DMS153 treated with DMSO at 0.1 percent for 48 hours (cell line): ENCODE measurements around the gene PGLYRP4.
"Not testable (repeated sequence)": the region's sequence is repeated elsewhere in the genome, so short reads cannot be mapped to it uniquely, and the experiment has no call there.

Experiments used
- DNase-seq: peaks from one replicate; lab custom pipeline; 2025; ENCODE audit not compliant: unreplicated experiment; lab: John Stamatoyannopoulos, UW

The PGLYRP4 gene

GRCh38 chr1:153357076-153357852 is 8.6 kb upstream of the PGLYRP4 start:
- DNase-seq = no peak

- DNase-seq = no peak
Observed at GRCh38 chr1:153356392-153357075, 7.9 kb upstream of the PGLYRP4 start.

DNA sequence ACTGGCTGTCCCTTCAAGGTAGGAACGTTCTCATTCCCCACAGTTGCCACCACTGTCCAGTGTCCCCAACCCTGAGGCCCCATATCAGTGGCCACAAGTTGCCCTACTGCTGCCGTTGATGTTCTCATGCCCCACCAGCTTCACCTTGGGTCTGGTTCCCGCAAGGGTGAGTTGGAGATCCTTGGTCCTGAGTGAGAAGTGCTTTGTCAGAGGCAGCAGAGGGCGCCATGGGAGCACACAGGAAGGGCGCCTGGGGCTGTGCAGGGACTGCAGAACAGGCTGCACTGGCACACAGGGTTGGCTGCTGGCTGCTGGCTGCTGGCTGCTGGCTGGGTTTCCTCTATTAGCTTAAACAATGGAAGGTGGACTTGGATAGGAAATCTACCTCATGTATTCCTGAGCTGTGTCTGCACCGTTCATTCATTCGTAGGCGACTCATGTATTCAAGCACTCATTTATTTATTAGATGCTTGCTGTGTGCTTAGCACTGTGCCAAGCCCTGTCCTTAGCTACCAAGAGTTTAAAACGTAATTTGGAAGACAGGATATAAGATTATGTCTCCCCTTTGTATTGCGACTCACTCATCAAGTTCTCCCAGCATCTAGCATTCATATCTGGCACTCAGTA is 6.9 kb upstream of the PGLYRP4 start:
- peak; percentile 14 for DNase-seq

DNA sequence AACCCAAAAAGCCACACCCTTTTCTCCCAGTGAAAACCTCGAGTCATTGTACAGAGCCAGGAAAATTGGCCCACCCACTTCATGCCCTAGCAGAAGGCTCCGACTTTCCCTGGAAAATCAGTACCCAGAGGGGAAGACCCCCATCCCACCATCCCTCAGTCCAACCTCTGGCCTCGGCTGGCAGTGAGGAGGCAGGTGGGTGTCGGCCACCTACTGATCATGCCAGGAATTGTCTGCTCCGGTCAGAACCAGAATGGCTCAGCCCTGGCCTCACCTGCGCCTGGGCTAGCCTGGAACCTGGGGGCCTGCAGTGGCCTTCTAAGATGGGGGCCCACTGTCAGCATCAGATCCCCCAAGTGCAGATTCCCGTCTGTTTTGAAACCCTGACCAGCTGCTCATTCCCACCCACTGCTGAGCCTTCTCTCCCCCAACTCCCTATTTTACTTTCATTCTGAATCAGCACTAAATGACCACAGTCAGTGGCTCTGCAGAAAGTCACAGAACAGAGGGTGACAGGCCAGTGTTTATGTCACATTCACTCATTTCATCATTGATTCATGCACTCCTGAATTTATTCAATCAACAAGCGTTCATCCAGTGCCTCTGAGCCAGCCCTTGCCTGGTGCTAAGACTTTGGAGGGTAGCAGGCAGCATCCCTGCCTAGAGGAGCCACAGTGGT is 6.0 kb upstream of the PGLYRP4 start:
- no peak for DNase-seq

GRCh38 chr1:153353226-153353947 is 4.7 kb upstream of the PGLYRP4 start:
- no peak for DNase-seq

- peak; percentile 83 for DNase-seq
Observed at GRCh38 chr1:153352523-153352922, 3.9 kb upstream of the PGLYRP4 start.

DNA sequence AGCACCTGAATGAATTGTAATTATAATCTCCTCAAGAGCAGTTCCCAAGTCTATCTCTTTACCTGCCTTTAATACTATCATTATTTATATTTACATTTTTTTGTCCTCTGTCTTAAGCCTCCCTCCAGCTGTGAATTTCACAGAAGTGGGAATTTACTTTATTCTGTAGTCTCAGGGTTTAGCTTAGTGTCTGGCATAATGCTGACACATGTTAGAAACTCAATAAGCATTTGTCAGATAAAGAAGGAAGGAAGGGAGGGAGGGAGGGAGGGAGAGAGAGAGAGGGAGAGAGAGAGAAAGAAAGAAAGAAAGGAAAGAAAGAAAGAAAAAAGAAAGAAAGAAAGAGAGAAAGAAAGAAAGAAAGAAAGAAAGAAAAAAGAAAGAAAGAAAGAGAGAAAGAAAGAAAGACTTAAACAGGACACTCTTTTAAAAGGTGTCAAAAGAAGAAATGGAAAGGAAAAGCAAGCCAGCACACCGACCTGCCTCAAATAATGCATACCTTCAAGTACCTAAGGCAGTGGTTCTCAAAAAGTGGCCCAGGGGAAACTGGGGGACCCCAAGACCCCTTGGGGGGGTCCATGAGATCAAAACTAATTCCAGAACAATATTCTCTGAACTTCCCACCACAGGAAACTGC is 1.8 kb upstream of the PGLYRP4 start:
- no peak for DNase-seq

GRCh38 chr1:153349363-153350320 is 1.0 kb upstream of the PGLYRP4 start:
- DNase-seq = no peak

DNA sequence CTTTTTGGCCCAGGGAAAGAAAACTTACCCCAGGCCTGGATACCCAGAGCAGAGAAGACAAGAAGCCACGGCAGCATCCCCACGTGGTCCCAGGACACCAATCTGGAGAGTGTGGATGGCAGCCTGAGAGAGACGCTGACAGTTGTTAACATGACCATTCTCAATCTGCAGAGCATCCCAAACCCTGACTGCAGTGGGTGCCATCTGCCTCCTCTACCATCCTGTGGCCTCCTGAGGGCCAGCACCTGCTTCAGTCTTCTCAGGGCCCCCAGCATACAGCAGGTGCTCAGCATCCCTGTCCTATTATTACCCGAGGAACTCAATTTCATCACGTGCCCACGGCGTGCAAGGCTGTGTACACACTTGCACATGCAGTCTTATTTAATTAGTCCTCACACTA is 785 bp downstream of the PGLYRP4 start:
- DNase-seq = no peak

DNA sequence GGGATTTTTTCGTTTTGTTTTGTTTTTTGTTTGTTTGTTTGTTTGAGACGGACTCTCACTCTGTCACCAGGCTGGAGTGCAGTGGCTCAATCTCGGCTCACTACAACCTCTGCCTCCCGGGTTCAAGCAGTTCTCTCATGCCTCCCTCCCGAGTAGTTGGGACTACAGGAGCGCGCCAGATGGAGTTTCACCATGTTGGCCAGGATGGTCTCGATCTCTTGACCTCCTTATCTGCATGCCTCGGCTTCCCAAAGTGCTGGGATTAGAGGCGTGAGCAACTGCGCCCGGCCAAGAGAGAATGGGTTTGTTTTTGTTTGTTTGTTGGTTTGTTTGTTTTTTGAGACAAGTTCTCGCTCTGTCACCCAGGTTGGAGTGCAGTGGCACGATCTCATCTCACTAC is 1.6 kb downstream of the PGLYRP4 start:
- not testable (repeated sequence) for DNase-seq

DNA sequence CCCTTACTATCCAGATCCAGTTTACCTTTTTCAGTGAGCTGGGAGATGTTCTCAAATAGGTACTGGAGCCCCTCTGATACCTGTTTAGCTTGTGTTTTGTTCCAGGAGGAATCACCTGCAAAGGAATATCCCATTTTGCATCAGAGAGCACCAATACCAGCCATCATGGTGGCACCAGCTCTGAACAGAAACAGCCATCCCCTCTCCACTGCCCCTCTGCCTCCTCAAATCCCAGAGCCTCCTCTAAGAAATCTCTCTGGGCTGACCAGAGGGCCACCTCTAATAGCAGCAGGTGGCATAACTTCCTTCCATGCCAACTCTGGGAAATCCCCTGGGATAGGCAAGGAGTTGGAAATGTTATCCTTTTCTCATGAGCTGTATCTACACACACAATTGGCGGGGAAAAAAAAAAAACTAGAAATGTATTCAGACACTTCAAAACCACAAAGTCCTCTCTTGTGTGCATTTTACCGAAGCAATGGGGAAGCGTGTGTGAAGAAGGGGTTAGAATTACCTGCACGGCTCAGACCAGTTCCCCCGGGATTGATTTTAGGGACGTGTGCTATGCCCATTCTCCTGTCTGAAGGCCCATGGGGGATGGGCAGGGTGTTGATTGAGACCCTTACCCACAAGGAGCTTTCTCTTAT is 2.4 kb downstream of the PGLYRP4 start:
- peak; percentile 19 for DNase-seq

DNA sequence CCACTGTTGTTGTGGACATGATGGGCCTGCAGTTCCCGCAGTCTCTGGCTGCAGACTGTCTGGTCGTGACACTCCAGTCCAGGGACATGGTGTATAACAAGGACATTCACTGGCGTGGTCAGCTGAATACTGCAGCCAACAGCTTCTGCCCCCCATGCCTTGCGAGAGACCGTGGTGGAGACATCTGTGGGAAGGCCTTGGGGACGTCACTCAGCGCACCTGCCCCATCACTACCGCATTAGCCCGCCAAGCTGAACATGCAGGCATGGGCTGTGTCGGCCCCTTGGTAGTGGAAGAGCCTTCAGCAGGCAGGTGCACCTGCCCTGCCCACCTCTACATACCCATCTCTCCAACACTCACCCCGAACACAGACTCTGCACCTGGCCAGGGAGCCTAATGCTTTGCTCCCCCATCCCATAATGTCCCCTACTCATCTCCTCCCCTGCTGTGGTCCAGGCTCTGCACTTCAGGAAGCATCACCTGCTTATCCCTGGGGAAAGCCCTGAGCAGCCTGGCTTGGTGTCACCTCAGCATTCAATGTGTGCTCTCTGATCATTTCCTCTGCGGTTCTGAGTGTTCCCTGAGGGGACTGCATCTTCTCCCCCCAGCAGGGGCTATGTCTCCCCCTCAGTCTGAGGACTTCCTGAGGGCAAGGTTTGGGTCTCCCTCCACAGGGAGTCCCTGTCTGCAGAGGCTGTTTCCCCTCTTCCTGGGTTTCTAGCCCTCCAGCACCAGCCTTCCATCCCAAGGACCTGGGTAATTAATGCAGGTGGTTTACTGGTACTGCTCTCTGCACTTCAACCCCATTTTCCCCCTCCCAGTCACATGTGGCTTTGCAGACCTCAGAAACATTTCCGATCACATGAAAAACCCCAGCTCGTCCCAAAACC is 3.2 kb downstream of the PGLYRP4 start:
- peak; percentile 19 for DNase-seq

- DNase-seq = peak; percentile 29
Observed at GRCh38 chr1:153344718-153345025, 4.0 kb downstream of the PGLYRP4 start.

GRCh38 chr1:153343811-153344717 is 4.6 kb downstream of the PGLYRP4 start:
- no peak for DNase-seq

GRCh38 chr1:153343040-153343681 is 5.5 kb downstream of the PGLYRP4 start:
- no peak for DNase-seq

DNA sequence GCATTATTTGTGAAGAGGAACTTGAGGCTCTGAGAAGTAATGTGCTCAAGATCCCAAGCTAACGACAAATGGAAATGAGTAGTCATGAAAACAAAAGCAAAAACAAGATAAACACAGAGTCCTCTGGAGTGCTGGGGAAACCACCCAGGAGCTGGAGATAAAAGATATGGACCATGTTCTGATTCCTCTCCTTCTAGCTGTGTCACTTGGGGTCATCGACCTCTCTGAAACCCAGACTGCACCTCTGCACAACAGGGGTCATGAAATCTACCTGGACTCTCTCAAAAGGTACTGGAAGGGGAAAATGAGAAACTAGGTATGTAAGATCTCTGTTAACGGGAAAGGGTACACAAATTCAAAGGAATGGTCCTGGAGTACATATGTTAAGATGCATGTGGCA is 6.5 kb downstream of the PGLYRP4 start:
- DNase-seq = no peak
